Lung microvascular endothelial cell (primary cell): ENCODE data around the gene NKG7. TPM values are rescaled to one million over a fixed set of nuclear protein-coding genes. Genes with fewer than 3 reads are reported as not detected.
A peak's percentile ranks its signal among the peaks of the same experiment; 100 is the strongest.

ENCODE experiments used
- DNase-seq, 2 donors: peaks; one replicate each; pipeline versions ENCODE4 v3.0.0 to v3.0.0-alpha.2; 2010; ENCODE audit warnings: low read depth in 2 of 2
- total RNA-seq: library from RNA; depleted of rRNA; stranded (reverse); fragments of >200 nt; gene quantifications from 2 replicates; pipeline ENCODE4 v1.2.1, GENCODE V29; 2014

Gene NKG7
- total RNA-seq, 1 donor from 2014 or later = not detected

GRCh38 chr19:51391073-51391611, 18.7 kb upstream of the NKG7 start:
- no peak for DNase-seq

- no peak for DNase-seq
Observed at GRCh38 chr19:51389143-51389542, 16.7 kb upstream of the NKG7 start.

- no peak for DNase-seq
Observed at GRCh38 chr19:51387924-51388389, 15.5 kb upstream of the NKG7 start, which contains the start of gene LIM2. TSS of gene LIM2 (minus strand) at chr19:51387974. CDS start at chr19:51387443, 531 bp downstream.

GRCh38 chr19:51386882-51387520, 14.5 kb upstream of the NKG7 start:
- no peak for DNase-seq

GRCh38 chr19:51382004-51382403, 9.6 kb upstream of the NKG7 start:
- DNase-seq = no peak

GRCh38 chr19:51380379-51380778, 7.9 kb upstream of the NKG7 start:
- no peak for DNase-seq

GRCh38 chr19:51377422-51377821, 5.0 kb upstream of the NKG7 start:
- DNase-seq = no peak

GRCh38 chr19:51375504-51376221, 3.2 kb upstream of the NKG7 start:
- no peak for DNase-seq

GRCh38 chr19:51372021-51372648, 319 bp downstream of the NKG7 start:
- DNase-seq = no peak

GRCh38 chr19:51371186-51371690, 1.2 kb downstream of the NKG7 start:
- no peak for DNase-seq

- DNase-seq = no peak
Observed at GRCh38 chr19:51370230-51370629, 2.2 kb downstream of the NKG7 start.

- no peak for DNase-seq
Observed at GRCh38 chr19:51368366-51369282, 3.8 kb downstream of the NKG7 start, which contains the start of gene CLDND2. TSS of gene CLDND2 (minus strand) at chr19:51369003. CDS start at chr19:51368577, 426 bp downstream.

- peak; percentile 97 to 98 for DNase-seq
Observed at GRCh38 chr19:51367565-51368365, 4.7 kb downstream of the NKG7 start.

GRCh38 chr19:51367255-51367564, 5.2 kb downstream of the NKG7 start:
- no peak for DNase-seq

- peak; percentile 98 for DNase-seq
Observed at GRCh38 chr19:51366389-51367254, 5.8 kb downstream of the NKG7 start.

GRCh38 chr19:51365965-51366388, 6.5 kb downstream of the NKG7 start, which contains the start of gene ETFB:
TSS of gene ETFB (minus strand) at chr19:51366388. CDS start at chr19:51366326, 62 bp downstream.
- DNase-seq = no peak

- DNase-seq = peak; percentile 35 to 37
Observed at GRCh38 chr19:51365211-51365964, 7.1 kb downstream of the NKG7 start.
